Inflammatory macrophage treated with lipopolysaccharide for 4 hours (primary cell): ENCODE measurements around the gene C2CD4D.
A peak's percentile ranks its signal among the peaks of the same experiment; 100 is the strongest.

ENCODE experiments used
- DNase-seq: peaks from one replicate; pipeline ENCODE4 v3.0.0-alpha.2; 2020

Gene C2CD4D

GRCh38 chr1:151832318-151832980 is 7.2 kb downstream of the C2CD4D start:
- DNase-seq = no peak

GRCh38 chr1:151831605-151832004 is 8.0 kb downstream of the C2CD4D start, which contains the start of gene RORC:
RORC (minus strand) TSS chr1:151831802; CDS start chr1:151831764, 38 bp downstream.
- no peak for DNase-seq

GRCh38 chr1:151831256-151831591 is 8.4 kb downstream of the C2CD4D start:
- DNase-seq = no peak

DNA sequence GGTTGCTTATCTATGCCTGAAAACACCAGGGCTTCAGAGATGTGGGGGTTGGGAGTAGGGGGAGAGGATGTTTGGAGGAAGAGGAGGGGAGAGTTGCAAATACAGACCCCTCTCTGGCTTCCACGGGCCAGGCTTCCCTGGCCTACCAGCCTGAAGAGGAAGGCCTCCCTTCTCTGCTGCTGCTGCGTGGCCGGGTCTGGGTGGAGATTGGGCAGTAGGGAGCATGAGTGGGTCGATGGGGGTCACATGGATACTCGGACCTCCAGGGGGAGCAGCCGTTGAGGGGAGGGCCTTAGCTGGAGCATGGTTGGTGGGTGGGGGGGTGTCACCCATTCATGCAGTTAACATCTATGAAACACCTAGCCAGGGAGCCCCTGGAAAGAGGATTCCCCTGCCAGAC is 9.6 kb downstream of the C2CD4D start:
- DNase-seq = no peak

DNA sequence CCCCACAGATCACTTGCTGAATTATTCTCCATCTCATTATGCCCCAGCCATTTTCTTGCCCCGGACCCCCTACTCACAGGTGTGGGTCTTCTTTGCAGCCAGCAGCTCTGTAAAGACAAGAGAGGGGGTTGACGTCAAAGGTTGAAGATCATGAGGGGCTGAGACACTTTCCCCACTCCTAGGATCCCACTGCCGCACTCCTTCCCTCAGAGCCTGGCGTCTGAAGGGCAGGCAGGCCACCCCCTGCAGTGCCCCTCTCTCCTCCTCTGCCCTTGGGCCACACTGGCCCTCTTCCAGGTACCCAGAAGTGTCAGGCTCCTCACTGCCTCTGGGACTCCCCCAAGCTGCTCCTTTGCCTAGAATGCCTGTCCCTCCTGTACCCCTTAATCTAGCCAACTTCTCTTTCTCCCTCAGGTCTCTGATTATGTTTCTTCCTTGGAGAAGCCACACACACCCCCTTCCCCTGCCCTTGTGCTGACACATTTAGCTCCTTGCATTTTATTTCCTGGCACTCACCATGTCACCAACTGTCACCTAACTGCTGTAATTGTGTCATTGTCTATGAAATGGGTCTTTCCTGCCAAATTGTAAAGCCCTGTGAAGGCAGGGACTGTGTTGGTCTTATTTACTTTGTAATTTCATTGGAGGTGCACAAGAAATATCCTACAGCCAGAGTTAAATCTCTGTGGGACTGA is 10.1 kb downstream of the C2CD4D start:
- DNase-seq = no peak

GRCh38 chr1:151828921-151829320 is 10.7 kb downstream of the C2CD4D start:
- DNase-seq = peak; percentile 55

GRCh38 chr1:151827853-151828252 is 11.8 kb downstream of the C2CD4D start:
- no peak for DNase-seq

- no peak for DNase-seq
Observed at GRCh38 chr1:151825751-151826660, 13.6 kb downstream of the C2CD4D start.

- DNase-seq = no peak
Observed at GRCh38 chr1:151825204-151825603, 14.4 kb downstream of the C2CD4D start.

GRCh38 chr1:151823175-151823574 is 16.4 kb downstream of the C2CD4D start:
- no peak for DNase-seq

DNA sequence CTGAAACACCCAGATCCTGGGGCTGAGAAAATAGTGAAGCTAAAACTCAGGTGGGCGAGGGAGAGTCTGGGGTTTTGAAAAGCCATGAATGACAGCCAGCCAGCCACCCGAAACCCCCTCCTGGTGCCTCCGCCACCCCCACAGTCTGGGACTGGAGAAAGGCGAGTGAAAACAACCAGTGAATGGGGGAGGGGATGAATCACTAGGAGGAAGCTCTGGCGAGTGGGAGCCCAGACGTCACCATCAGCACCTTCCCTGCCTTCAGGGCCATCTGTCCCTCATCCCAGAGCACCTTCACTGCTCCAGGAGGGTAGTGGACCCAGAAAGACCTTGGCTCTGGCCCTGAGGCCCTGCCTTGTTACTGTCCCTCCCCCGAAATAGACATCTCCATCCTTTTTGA is 17.2 kb downstream of the C2CD4D start:
- peak; percentile 41 for DNase-seq

DNA sequence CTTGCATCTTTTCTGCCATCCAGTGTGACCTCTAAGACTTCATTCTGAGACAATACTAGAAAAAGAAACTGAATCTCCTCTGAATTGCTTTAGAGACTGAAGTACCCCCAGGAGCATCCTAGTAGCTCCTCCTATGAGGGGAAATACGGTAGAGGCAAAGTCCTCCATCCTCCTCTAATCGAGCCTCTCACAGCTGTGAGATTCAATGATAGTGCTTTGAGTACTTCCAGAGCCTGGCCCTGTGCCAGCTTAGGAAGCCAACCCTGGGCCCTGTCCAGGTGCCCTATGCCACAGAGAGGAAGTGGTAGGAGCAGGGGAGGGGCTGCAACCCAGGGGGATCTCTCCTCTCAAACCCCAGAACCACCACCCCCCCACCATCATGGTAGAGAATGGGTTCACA is 18.7 kb downstream of the C2CD4D start:
- DNase-seq = no peak

DNA sequence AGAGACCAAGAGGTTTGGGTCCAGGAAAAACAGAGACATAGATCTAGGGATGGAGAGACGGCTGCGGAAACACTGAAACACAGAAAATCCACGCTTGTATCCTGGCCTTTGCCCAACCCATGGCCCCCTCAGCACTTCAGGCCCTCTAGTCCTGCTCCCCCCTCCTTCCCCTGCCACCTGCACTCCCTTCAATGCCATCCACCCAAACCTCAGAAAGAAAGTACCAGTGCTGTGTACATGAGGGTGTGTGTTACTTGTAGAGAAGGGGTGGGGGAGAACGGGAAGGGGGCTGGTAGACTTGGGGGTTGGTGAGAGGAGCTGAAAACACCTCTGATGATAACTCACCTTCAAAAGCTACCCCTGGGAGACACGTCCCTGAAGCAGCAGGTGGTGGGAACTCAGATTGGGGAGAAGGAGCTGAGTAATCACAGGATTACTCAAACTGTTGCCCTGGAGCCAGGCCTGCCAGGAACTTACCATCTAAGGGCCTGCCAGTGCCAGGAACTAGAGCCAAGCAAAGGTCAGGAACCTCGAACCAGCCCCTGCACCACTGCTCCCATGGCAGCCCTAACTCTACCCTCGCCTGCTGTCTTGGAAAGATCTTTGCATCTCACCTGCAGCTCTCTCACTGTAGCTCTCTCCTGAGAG is 19.5 kb downstream of the C2CD4D start:
- DNase-seq = no peak

DNA sequence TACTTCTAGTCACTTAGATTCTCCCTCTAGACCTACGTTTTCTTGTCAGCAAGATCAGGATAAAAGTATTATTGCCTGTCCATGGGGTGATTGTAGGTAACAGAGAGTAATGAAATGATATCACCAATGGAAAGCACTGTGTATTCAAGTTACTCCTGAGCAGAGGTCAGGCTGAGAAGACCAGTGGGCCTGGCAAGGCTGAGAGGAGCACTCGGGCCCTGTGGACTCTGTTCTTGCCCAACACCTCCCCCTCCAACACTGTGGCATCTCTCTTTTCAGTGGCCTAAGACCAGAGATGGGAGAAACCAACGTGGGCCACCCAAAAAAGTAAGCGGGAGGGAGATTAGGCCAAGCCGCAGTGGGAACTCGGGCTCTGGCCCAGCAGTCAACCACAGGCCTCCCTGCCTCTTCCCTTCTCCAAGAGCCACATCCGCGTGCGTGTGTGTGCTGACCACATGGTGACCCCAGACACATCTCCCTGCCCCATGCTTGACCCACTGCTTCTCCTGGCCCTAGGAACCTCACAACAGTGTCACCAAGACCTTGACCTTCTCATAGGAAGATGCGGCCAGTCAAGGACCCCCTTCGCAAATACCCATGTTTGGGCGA is 20.3 kb downstream of the C2CD4D start:
- no peak for DNase-seq

GRCh38 chr1:151817353-151817730 is 22.3 kb downstream of the C2CD4D start:
- DNase-seq = peak; percentile 61

GRCh38 chr1:151816548-151817352 is 22.9 kb downstream of the C2CD4D start:
- no peak for DNase-seq

DNA sequence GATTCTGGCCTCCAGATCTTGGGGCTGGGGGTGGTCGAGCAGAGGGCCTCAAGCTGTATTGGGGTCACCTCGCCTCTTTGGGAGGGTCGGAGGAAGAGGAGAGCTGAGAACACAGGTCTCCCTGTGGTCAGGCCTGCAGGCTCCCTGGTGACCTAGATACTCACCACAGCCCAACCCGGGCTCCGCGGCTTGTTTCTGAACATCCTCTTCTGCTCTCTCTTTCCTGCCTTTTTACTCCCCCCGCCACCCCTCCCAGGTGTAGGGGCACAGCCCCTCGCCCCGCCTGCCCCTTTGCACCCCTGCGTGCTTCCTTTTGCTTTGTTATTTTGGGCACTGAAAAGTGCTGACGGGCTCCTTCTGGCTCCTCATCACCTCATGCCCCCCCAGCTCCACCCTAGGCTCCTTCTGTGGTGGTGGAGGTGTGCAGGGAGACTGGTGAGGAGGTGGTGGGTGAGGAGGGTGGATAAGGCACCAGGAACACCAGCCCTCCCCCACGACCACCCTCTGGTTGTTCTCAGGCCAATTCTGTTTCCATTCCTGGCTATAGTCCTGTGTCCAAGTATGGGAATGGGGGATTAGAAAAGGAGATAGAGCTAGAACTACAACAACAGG is 23.8 kb downstream of the C2CD4D start:
- DNase-seq = no peak

DNA sequence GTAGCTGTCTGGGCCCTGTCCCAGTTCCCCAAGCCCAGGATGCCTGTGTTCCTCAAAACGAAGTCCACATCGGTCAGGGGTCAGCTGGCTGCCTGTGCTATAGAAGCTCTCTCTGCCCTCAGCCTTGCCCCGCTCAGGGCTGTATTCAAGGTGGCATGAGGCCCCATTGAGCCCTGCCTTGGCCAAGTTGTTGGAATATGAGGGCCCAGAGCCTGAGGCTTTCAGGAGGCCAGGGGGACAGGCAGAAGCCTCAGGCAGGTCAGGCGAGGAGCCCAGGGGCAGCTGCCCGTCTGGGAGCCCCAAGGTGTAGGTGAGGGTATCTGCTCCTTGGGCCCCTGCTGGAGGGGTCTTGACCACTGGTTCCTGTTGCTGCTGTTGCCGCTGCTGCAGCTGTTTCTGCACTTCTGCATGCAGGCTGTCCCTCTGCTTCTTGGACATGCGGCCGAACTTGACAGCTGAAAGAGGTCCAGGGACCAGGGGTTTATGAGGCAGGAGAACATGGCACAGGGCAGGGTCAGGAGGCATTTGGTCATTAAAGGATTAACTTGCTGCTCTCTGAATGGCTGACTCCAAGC is 24.6 kb downstream of the C2CD4D start:
- DNase-seq = no peak

- DNase-seq = no peak
Observed at GRCh38 chr1:151814426-151814825, 25.2 kb downstream of the C2CD4D start.

DNA sequence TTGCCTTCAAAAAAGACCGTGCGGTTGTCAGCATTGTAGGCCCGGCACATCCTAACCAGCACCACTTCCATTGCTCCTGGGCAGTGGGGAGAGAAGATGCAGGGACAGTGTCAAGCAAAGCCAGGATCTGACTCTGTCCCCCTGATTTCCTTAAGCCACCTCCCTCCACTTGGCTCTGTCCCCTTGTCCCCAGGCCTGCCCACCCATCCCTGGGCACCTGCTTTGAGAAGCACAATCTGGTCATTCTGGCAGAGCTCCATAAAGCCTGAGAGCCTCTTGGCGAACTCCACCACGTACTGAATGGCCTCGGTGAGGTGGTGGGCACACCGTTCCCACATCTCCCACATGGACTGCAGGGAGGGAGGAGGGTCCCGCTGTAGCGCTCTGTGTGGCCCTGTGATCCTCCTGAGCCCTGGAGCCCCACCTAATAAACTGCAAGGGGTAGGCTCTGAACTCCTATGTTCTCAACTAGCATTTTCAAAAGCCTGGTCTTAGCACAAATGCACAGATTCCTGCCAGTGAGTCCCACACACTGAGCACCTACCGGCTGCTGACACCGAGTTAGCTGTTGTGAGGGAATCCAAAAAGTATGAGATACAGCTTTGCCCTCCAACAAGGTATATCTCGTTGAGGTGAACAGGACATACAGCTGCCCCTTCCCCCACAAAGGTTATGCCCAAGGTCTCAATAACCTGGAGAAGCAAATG is 26.2 kb downstream of the C2CD4D start:
- no peak for DNase-seq
